ENCODE results near the gene RINT1. TPM values are rescaled to one million over a fixed set of nuclear protein-coding genes. Genes with fewer than 3 reads are reported as not detected.

Gene RINT1
- total RNA-seq (14.1 and 16.3 TPM in 2 replicates), polyA plus RNA-seq (21.7 and 26.0 TPM in 2 replicates), polyA minus RNA-seq (ENCODE audit: low replicate concordance) (5.2 and 10.5 TPM in 2 replicates)
- polyA plus RNA-seq (2012): 15.3 and 16.1 TPM in 2 replicates

DNA sequence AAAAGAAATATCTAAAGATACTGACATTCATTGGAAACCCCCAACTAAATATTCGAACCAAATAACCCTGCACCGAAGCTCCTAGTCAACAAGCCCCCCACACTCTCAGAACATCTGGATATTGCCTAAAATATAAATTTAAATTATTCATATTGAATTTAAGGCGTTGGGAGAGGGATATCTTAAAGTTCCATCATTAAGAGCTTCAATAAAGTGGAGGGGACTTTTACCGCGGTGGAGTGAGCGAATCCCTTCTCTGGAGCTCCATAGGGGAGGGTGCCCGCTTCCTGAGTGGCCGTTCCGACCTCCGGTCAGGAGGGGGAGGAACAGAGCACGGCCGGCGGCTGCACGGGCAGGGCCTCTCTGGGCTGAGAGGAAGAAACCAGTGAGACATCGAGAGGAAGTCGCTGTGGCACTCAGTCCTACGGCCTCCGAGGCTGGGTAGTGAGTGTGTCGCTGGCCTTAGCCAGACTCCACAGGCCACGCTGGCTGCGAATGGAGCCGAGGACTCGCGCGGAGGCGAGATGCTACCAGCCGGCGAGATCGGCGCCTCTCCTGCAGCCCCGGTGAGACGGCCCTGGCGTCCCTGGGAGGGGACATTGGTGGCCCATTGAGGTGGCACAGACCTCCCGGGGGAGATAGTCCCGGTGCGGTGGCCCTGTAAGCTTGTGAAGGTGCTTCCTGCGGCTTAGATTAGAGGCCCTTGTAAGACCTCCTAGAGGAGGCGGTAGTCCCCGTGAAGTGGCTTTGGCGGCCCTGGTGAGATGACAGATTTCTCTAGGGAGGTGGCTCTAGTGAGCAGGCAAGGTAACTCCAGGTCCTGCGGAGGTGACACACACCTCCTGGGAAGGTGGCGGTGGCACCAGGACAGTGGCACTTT, at the start of gene RINT1:
TSS of gene RINT1 (plus strand) at position 410 of the 880 bp plus-strand sequence. CDS start at position 525, 115 bp downstream.
- Histone ChIP-seq H3K4me1 (ENCODE audit: control insufficient read depth, extremely low read depth, insufficient read depth, low read length) (no peaks in the 10 kb centered on the region), H3K9me3 (ENCODE audit: control insufficient read depth, insufficient read depth, low read depth, low read length) (no peaks in the 10 kb centered on the region), H3K9ac (ENCODE audit: insufficient read depth, low read length) (peak within 1 kb of the TSS; percentile 98), H3K79me2 (ENCODE audit: control insufficient read depth, insufficient read depth, low read length) (peaks cover 21% of the 10 kb centered on the region), H2AFZ (ENCODE audit: low read length) (peak within 1 kb of the TSS; percentile 100), H3K4me3 (replicated peaks in 1 of 4; ENCODE audit: control extremely low read depth in 1 of 4, insufficient read depth in 1 of 4, low read depth in 3 of 4, low read length in 4 of 4) (peak within 1 kb of the TSS; percentile 75 to 100 (median 100)), H3K27me3 (ENCODE audit: control insufficient read depth, insufficient read depth, low read length) (no peaks in the 10 kb centered on the region), H4K20me1 (ENCODE audit: control insufficient read depth, extremely low read depth, insufficient read depth, low read length) (no peaks in the 10 kb centered on the region), H3K4me2 (ENCODE audit: extremely low read depth, insufficient read depth, low read length) (peak within 1 kb of the TSS; percentile 93), H3K36me3 (ENCODE audit: control insufficient read depth, insufficient read depth, low read length) (peaks cover 1% of the 10 kb centered on the region), H3K27ac (ENCODE audit: insufficient read depth, low read length) (peak within 1 kb of the TSS; percentile 94)
- peak; percentile 90 to 92 for DNase-seq (ENCODE audit: low read depth in 2 of 2)
- TF ChIP-seq, protein P1, sequence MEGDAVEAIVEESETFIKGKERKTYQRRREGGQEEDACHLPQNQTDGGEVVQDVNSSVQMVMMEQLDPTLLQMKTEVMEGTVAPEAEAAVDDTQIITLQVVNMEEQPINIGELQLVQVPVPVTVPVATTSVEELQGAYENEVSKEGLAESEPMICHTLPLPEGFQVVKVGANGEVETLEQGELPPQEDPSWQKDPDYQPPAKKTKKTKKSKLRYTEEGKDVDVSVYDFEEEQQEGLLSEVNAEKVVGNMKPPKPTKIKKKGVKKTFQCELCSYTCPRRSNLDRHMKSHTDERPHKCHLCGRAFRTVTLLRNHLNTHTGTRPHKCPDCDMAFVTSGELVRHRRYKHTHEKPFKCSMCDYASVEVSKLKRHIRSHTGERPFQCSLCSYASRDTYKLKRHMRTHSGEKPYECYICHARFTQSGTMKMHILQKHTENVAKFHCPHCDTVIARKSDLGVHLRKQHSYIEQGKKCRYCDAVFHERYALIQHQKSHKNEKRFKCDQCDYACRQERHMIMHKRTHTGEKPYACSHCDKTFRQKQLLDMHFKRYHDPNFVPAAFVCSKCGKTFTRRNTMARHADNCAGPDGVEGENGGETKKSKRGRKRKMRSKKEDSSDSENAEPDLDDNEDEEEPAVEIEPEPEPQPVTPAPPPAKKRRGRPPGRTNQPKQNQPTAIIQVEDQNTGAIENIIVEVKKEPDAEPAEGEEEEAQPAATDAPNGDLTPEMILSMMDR (conservative IDR thresholded peaks at IDR 0.05 in 1 of 2, IDR thresholded peaks at IDR 0.05 in 1 of 2; ENCODE audit: low read depth in 1 of 2, low read length in 2 of 2): peak; percentile 71 to 74
- no peak for TF ChIP-seq EZH2 (IDR thresholded peaks at IDR 0.05; ENCODE audit: low read length, missing control alignments)

DNA sequence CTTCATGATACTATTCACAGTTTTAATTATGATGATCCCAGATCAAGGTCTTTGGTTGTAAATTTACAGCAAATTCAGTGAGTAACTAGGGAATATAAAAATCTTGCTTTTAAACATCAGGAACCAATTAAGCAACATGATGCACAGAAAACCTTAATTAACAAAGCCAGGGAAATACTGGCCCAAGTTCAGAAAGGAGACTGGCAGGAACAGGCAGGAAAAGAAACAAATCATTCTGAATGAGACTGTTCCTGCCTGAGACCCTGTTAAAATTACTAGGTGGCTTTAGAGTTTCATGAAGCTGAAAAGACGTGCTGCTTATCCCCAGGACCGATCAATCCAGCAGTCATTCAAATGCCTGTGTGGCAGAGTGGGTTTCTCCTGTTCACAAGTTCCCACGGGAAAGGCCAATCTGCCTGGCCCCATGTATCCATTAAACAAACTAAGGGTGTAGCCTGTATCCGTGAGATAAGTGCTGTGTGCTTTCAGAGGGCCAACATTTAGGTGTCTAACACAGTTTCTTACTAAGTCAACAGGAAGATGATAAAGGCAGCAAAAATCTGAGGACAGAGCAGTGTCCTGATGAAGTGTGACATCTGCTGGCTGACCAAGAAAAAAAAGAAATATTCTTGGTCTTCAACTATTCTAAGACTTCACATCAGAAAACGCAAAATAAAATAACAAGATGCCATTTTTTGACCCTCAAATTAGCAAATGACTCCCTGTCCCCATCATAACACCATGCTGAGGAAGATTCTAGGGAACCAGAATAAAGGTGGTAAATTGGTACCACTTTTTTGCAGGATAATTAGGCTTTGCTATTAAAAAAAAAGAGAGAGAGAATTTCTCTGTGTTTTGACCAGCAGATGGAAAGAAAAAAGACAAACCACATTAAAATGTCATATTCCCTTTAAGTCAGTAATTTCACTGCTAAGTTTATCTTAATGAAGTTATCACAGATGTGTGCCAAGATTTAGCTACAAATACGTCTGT, 44.1 kb upstream of the RINT1 start:
- H3K4me1 ChIP-seq (ENCODE audit: control insufficient read depth, extremely low read depth, insufficient read depth, low read length): peaks cover 4% of the 10 kb centered on the region

More for the DNA sequence above, 44.1 kb upstream of the RINT1 start:
- H3K27ac ChIP-seq (ENCODE audit: insufficient read depth, low read length): peak overlapping the region; percentile 87
- H3K4me3 ChIP-seq (replicated peaks in 1 of 4; ENCODE audit: control extremely low read depth in 1 of 4, insufficient read depth in 1 of 4, low read depth in 3 of 4, low read length in 4 of 4): no peak overlapping the region
- TF ChIP-seq, protein P1 (conservative IDR thresholded peaks at IDR 0.05 in 1 of 2, IDR thresholded peaks at IDR 0.05 in 1 of 2; ENCODE audit: low read depth in 1 of 2, low read length in 2 of 2): peak; percentile 39 to 42
- no peak for TF ChIP-seq EZH2 (IDR thresholded peaks at IDR 0.05; ENCODE audit: low read length, missing control alignments)
- H3K27me3 ChIP-seq (ENCODE audit: control insufficient read depth, insufficient read depth, low read length): no peaks in the 10 kb centered on the region
- H2AFZ ChIP-seq (ENCODE audit: low read length): peak overlapping the region; percentile 81
- no peaks in the 10 kb centered on the region for H3K9me3 ChIP-seq (ENCODE audit: control insufficient read depth, insufficient read depth, low read depth, low read length)
- no peaks in the 10 kb centered on the region for H4K20me1 ChIP-seq (ENCODE audit: control insufficient read depth, extremely low read depth, insufficient read depth, low read length)
- peak overlapping the region; percentile 84 for H3K4me2 ChIP-seq (ENCODE audit: extremely low read depth, insufficient read depth, low read length)
- H3K9ac ChIP-seq (ENCODE audit: insufficient read depth, low read length): peak overlapping the region; percentile 41
- H3K36me3 ChIP-seq (ENCODE audit: control insufficient read depth, insufficient read depth, low read length): no peaks in the 10 kb centered on the region
- peak; percentile 82 to 85 for DNase-seq (ENCODE audit: low read depth in 2 of 2)
- H3K79me2 ChIP-seq (ENCODE audit: control insufficient read depth, insufficient read depth, low read length): no peaks in the 10 kb centered on the region
